Omental fat pad (tissue), 4 donors: Measurements from ENCODE around the gene ACOT11. TPM values are rescaled to one million over a fixed set of nuclear protein-coding genes. Genes with fewer than 3 reads are reported as not detected.

Experiments
- ATAC-seq: fragments of 150-250 bp; one replicate; pipeline ENCODE4 v1.9.1; 2016; ENCODE audit warnings: mild to moderate bottlenecking, moderate library complexity; ENCODE audit not compliant: low FRiP score
- DNase-seq: peaks from one replicate; pipeline ENCODE4 v3.0.0-alpha.2; 2019; ENCODE audit warnings: low spot score
- total RNA-seq, 4 donors: library from RNA; depleted of rRNA; stranded (reverse); fragments of >200 nt; gene quantifications; one replicate each; pipeline ENCODE4 v1.1.0, GENCODE V29; 2016
- TF ChIP-seq, protein P1 (sequence below), 3 donors: fragments of 450-650 bp; IDR thresholded peaks; one replicate each; pipeline ENCODE4 v1.5.1; 2016 to 2017; ENCODE audit warnings: antibody characterized with exemption in 3 of 3, mild to moderate bottlenecking in 3 of 3, moderate library complexity in 2 of 3

Gene ACOT11
- total RNA-seq, 4 donors from 2014 or later, result 1.4 to 3.8 (median 3.2) TPM

DNA sequence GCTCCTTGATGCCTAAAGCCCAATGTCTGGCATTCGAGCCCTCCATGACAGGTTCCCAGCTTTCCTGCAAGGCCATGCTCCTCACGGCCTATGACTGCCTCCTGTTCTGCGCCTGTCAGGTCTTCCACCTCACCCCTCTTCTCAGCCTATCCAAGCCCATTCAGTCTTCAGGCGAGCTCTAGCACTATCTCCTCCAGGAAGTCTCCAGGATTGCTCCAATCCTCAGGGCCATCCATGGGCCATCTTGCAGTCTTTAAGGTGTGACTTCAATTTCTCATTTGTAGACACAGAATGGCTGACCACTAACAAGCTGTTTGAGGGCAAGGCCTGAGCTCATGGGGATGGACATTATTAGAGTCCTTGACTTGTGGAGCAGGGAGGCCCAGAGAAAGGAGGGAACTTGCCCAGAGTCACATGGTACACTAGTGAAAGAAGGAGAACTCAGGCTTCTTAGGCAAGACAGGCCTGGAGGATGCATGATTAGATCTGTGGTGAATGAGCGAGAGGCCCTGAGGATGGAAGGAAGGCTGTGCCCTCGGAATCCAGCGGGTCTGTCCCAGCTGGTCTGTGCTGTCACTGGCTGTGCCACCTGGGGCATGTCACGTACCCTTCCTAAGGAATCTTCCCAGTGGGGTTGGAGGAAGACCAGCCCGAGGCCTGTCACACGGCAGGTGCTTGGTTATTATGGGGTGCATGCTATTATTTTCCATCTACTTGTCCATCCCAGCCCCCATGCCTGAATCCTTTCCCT, 1.2 kb upstream of the ACOT11 start:
- no peak for DNase-seq
- TF ChIP-seq, protein P1, sequence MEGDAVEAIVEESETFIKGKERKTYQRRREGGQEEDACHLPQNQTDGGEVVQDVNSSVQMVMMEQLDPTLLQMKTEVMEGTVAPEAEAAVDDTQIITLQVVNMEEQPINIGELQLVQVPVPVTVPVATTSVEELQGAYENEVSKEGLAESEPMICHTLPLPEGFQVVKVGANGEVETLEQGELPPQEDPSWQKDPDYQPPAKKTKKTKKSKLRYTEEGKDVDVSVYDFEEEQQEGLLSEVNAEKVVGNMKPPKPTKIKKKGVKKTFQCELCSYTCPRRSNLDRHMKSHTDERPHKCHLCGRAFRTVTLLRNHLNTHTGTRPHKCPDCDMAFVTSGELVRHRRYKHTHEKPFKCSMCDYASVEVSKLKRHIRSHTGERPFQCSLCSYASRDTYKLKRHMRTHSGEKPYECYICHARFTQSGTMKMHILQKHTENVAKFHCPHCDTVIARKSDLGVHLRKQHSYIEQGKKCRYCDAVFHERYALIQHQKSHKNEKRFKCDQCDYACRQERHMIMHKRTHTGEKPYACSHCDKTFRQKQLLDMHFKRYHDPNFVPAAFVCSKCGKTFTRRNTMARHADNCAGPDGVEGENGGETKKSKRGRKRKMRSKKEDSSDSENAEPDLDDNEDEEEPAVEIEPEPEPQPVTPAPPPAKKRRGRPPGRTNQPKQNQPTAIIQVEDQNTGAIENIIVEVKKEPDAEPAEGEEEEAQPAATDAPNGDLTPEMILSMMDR (IDR thresholded peaks at IDR 0.05), result no peak
- ATAC-seq, result no peak

DNA sequence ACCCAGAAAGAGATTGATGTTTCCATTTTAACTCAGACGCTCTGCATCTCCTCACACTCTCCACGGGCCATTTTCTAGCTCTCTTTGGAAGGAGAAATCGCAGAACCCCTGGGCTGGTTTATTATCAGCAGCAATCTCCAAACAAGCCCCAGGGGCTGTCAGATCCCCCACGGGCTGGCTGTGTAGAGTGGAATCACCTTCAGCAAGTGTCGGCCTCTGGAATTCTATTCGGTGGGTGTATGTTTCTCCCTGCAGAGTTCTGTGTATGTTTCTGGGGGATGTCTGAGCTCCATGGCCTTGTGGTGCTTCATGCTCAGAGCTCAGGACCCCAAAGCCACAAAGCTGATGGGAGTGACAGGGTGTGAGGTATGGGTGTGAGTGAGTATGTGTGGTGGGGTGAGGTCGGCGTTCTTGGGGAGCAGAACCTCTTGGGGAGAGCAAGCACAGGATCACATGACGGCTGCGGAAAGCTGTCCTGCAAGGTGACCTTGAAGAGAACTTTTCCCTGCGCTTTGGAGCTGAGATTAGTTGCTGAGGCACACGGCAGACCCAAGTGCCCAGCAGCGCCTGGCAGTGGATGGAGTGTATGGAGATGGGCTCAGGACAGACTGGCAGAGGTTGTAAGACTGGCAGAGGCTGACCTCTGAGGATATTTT, 489 bp downstream of the ACOT11 start:
- ATAC-seq, result no peak
- TF ChIP-seq, protein P1 (IDR thresholded peaks at IDR 0.05), result no peak

DNA sequence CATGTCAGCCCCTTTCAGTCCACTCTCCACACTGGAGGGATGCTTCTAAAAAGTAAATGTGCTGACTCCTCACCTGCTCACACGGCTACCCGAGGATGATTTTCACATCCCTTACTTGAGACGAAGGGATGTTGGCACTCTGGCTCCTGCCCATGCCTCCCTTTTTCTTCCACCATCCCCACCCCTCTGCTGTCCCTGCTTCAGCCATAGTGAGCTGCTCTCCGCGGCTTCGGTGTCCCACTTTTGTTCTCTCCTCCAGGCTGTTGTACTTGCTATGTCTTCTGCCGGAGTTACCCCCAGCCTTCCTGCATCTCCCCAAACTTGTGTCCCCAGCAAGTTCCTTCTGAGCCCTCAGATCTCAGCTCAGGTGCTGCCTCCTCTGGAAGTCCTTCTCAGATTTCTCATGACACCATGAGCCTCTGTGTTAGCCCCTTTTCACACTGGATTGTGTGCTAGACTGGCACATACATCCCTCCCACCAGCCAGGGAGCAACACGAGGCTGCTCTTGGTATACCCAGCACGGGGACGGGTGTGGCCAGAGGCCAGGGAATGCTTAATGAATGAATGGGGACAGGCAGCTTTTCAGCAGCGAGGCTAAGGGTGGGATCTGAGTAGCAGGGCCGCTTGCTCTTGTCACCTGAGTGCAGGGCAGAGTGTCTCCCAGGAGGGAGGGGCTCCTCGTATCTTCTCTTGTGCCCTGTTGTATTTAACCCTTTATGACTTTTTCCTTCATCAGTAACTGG, 1.3 kb downstream of the ACOT11 start:
- no peak for ATAC-seq

More for the DNA sequence above, 489 bp downstream of the ACOT11 start:
- no peak for DNase-seq

DNA sequence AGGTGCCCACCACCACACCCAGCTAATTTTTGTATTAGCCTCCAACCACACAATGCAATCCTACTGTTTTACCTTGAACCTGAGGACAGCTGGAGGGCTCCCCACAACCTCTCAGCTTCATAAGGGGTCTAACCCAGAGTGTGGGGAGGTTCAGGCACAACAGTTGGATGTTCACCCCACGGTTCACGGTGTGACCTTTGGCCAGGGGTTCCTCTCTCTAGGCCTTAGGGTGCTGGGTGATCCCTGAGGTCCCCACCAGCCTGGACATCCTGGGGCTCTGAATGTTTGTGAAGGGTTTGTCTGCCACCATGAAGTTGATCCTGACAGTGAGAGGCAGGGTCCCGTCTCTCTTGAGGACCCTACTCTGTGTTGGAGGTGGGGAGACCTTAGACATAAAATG, 3.9 kb downstream of the ACOT11 start:
- no peak for ATAC-seq
- TF ChIP-seq, protein P1 (IDR thresholded peaks at IDR 0.05), result no peak
- no peak for DNase-seq

More for the DNA sequence above, 1.3 kb downstream of the ACOT11 start:
- no peak for DNase-seq
- TF ChIP-seq, protein P1 (IDR thresholded peaks at IDR 0.05), result no peak

DNA sequence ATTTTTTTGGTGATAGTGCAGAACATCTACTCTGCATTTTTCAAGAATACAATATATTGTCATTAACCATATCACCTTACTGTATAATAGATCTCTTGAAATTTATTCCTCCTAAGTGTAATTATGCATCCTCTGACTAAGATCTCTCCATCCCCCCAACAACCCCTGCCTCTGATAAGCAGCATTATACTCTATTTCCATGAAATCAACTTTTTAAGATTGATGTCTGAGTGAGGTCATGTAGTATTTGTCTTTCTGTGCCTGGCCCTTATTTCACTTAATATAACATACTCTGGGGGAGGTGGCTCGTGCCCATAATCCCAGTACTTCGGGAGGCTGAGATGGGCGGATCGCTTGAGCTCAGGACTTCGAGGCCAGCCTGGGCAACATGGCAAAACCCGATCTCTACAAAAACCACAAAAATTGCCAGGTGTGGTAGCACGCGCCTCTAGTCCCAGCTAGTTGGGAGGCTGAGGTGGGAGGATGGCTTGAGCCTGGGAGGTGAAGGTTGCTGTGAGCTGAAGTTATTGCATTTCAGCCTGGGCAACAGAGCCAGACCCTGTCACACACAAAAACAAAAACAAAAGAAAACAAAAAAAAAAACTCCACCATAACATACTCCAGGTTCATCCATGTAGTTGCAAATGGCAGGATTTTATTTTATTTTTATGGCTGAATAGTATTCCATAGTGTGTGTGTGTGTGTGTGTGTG, 5.7 kb downstream of the ACOT11 start:
- ATAC-seq, result no peak
- TF ChIP-seq, protein P1 (IDR thresholded peaks at IDR 0.05), result no peak
- DNase-seq, result no peak

DNA sequence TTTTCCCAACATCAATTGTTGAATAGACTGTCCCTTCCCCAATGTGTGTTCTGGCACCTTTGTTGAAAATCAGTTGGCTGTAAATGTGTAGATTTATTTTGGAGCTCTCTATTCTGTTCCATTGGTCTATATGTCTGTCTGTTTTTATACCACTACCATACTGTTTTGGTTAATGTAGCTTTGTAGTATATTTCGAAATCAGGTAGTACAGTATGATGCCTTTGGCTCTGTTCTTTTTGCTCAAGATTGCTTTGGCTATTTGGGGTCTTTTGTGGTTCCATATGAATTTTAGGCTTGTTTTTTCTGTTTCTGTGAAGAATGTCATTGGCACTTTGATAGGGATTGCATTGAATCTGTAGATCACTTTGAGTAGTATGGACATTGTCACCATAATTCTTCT, 8.1 kb downstream of the ACOT11 start:
- TF ChIP-seq, protein P1 (IDR thresholded peaks at IDR 0.05), result no peak
- ATAC-seq (no peak), DNase-seq (no peak)
